Activated CD4-positive, alpha-beta T cell treated with anti-CD3 and anti-CD28 coated beads, Interleukin-2, amount 10 ng/mL, durations not matched to agents 7 days and 5 days (primary cell): ENCODE results near the gene EAF2. TPM values are rescaled to one million over a fixed set of nuclear protein-coding genes. Genes with fewer than 3 reads are reported as not detected.
A peak's percentile ranks its signal among the peaks of the same experiment; 100 is the strongest.
"Not testable (repeated sequence)": the region's sequence is repeated elsewhere in the genome, so short reads cannot be mapped to it uniquely, and the experiment has no call there.

Experiments used
- CTCF ChIA-PET: fragments of 350-600 bp; sonication (Branson Sonifier 250); formaldehyde crosslinking; loops from one replicate; lab custom pipeline; 2021; ENCODE audit warnings: antibody characterized with exemption; lab: Charles Lee
- POLR2A ChIA-PET: fragments of 350-600 bp; sonication (Branson Sonifier 250); formaldehyde crosslinking; loops from one replicate; lab custom pipeline; 2021; ENCODE audit warnings: antibody characterized with exemption; lab: Charles Lee
- DNase-seq: peaks from one replicate; pipeline ENCODE4 v3.0.0-alpha.2; 2020
- H3K27ac Mint-ChIP-seq: one replicate; pipeline ENCODE4 v1.8.0; 2021; ENCODE audit warnings: mild to moderate bottlenecking, moderate library complexity, mixed read lengths
- H3K27me3 Mint-ChIP-seq: one replicate; pipeline ENCODE4 v1.8.0; 2021; ENCODE audit warnings: mixed read lengths
- H3K36me3 Mint-ChIP-seq: one replicate; pipeline ENCODE4 v1.8.0; 2021; ENCODE audit warnings: low read depth, mixed read lengths
- H3K4me1 Mint-ChIP-seq: one replicate; pipeline ENCODE4 v1.8.0; 2021; ENCODE audit warnings: mixed read lengths
- H3K4me3 Mint-ChIP-seq: one replicate; pipeline ENCODE4 v1.8.0; 2021; ENCODE audit warnings: mild to moderate bottlenecking, moderate library complexity, mixed read lengths
- H3K9me3 Mint-ChIP-seq: one replicate; pipeline ENCODE4 v1.8.0; 2021; ENCODE audit warnings: mixed read lengths
- total RNA-seq, 2 experiments: library from RNA; stranded (reverse); gene quantifications; one replicate each; pipeline ENCODE4 v1.2.3, GENCODE V29; 2021

Gene EAF2
- total RNA-seq, 2 experiments from 2014 or later: 9.4 to 11.7 TPM

DNA sequence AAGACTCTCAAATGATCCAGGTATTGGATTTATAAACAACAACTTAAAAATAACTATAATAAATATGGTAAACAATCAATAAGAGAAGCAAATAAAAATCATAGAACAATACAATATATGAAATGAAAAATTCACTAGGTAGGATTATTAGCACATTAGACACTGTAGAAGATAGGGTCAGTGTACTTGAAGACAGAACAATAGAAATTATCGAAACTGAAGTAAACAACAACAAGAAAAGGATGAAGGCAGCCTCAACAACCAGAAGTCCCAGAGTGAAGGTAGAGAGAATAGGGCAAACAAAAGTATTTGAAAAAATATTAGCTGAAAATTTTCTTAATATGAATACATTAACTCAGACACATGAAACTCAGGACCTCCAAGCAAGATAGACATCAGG lies 12.0 kb upstream of the EAF2 start:
- ChIA-PET POLR2A (no interaction called here), CTCF (no interaction called here)
- H3K27me3 Mint-ChIP-seq: no peaks in the 10 kb centered on the region
- peaks cover 82% of the 10 kb centered on the region for H3K36me3 Mint-ChIP-seq
- H3K4me3 Mint-ChIP-seq: no peak overlapping the region
- no peak for DNase-seq
- peaks cover 14% of the 10 kb centered on the region for H3K9me3 Mint-ChIP-seq
- H3K4me1 Mint-ChIP-seq: peaks cover 8% of the 10 kb centered on the region
- H3K27ac Mint-ChIP-seq: no peak overlapping the region

DNA sequence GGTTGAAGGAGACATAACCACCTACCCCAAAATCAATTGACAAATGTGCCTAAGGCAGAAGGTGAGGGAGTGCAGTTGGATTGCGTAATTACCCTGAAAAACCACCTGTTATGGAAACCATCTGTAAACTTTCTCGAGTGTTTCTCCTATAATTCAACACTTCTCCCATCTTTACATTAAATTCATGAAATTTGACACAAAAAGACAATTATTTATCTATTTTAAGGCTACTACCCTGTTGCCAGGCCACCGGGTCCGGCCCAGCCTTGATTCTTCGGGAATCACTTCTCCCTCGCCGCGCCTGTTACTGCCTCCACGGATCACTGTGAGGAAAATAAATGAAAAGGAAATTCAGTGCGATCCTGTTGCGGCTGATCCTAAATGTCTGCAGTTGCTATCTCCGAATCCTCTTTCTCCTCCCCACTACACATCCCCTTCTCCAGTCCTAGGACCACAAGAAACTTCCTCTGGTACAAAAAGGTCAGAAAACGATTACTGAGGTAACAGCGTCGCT lies 795 bp upstream of the EAF2 start:
- peaks cover 29% of the 10 kb centered on the region for H3K36me3 Mint-ChIP-seq
- peak overlapping the region; percentile 81 for H3K4me3 Mint-ChIP-seq
- H3K4me1 Mint-ChIP-seq: peaks cover 44% of the 10 kb centered on the region
- DNase-seq: no peak
- no peaks in the 10 kb centered on the region for H3K27me3 Mint-ChIP-seq
- H3K9me3 Mint-ChIP-seq: no peaks in the 10 kb centered on the region
- peak overlapping the region; percentile 95 for H3K27ac Mint-ChIP-seq
- POLR2A ChIA-PET: no interaction called here
- CTCF ChIA-PET: interaction anchor here (0.6 kb wide), 1 partner anchor 54 kb away, joined by 3 read pairs; no protein-coding TSS in a partner anchor

DNA sequence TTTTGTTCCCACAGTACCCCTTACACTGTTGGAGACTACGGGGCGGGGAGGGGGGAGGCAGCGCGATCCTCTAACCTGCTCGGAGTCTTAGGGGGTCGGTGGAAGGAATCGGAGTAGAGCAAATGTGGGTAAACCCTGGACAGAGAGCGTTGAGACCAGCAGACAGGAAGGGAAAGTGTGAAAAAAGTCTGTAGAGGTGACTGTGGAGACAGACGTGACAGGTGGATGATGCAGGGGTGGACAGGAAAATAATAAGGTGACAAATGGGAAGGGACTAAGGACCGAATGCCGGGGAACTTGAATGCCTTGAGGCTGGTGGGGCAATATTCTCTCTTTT lies 424 bp downstream of the EAF2 start:
- no peaks in the 10 kb centered on the region for H3K9me3 Mint-ChIP-seq
- H3K4me3 Mint-ChIP-seq: peak overlapping the region; percentile 81
- POLR2A ChIA-PET: no interaction called here
- DNase-seq: no peak
- CTCF ChIA-PET: no interaction called here
- H3K27ac Mint-ChIP-seq: peak overlapping the region; percentile 95
- no peaks in the 10 kb centered on the region for H3K27me3 Mint-ChIP-seq
- H3K4me1 Mint-ChIP-seq: peaks cover 44% of the 10 kb centered on the region
- peaks cover 29% of the 10 kb centered on the region for H3K36me3 Mint-ChIP-seq

DNA sequence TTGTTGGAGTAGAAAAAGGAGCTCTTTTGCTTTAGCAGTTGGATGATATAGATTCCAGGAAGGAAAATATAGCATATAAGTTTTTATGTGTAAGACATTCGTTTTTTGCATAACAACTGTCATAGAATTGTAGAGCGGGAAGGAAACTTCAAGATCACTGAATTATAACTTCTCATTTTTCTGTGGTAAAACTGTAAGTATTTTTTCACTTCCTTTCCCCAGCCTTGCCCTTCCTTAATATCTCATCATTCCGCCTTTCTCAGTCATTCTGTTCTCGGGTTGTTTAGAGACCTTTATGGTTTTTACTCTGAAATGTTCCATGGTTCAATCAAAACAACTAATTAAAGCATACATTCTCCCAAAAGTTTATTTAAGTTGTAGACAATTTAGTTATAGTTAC lies 1.1 kb downstream of the EAF2 start:
- peaks cover 40% of the 10 kb centered on the region for H3K4me1 Mint-ChIP-seq
- POLR2A ChIA-PET: no interaction called here

DNA sequence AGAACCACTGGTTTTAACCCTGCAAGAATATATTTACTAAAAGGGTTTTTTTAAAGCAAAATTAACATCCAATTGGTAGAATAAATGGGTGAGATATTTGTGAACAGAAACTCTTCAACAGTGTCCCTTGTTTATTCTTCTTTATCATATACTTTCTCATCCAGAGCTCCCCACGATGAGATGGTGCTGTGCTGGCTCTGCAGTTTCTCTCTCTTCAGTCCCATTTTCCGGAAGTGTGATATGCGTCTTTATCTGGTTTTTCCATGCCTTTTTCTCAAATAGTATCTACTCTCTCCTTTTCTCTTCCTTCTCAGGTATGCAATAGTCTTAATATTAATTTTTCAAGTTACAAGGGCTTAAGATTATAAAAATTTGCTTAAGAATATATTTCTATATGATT lies 1.5 kb downstream of the EAF2 start:
- POLR2A ChIA-PET: no interaction called here
- H3K4me3 Mint-ChIP-seq: peak overlapping the region; percentile 81
- no peaks in the 10 kb centered on the region for H3K9me3 Mint-ChIP-seq
- no peaks in the 10 kb centered on the region for H3K27me3 Mint-ChIP-seq
- H3K4me1 Mint-ChIP-seq: peaks cover 40% of the 10 kb centered on the region
- no peak for DNase-seq
- H3K36me3 Mint-ChIP-seq: peaks cover 24% of the 10 kb centered on the region
- CTCF ChIA-PET: no interaction called here
- peak overlapping the region; percentile 95 for H3K27ac Mint-ChIP-seq

More for the DNA sequence above, 1.1 kb downstream of the EAF2 start:
- Mint-ChIP-seq H3K27me3 (no peaks in the 10 kb centered on the region), H3K36me3 (peaks cover 27% of the 10 kb centered on the region), H3K9me3 (no peaks in the 10 kb centered on the region), H3K27ac (peak overlapping the region; percentile 95), H3K4me3 (peak overlapping the region; percentile 81)
- CTCF ChIA-PET: no interaction called here
- no peak for DNase-seq

DNA sequence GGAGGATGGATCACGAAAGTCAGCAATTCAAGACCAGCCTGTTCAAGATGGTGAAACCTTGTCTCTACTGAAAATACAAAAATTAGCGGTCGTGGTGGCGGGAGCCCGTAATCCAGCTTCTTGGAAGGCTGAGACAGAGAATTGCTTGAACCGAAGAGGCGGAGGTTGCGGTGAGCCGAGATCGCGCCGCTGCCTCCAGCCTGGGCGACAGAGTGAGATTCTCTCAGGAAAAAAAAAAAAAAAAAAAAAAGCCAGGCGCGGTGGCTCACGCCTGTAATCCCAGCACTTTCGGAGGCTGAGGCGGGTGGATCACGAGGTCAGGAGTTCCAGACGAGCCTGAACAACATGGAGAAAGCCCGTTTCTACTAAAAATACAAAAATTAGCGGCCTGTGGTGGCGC lies 5.0 kb downstream of the EAF2 start:
- Mint-ChIP-seq H3K36me3 (peaks cover 5% of the 10 kb centered on the region), H3K4me1 (peaks cover 16% of the 10 kb centered on the region), H3K9me3 (no peaks in the 10 kb centered on the region), H3K27ac (no peak overlapping the region), H3K4me3 (no peak overlapping the region), H3K27me3 (no peaks in the 10 kb centered on the region)
- CTCF ChIA-PET: no interaction called here
- POLR2A ChIA-PET: no interaction called here
- no peak for DNase-seq

DNA sequence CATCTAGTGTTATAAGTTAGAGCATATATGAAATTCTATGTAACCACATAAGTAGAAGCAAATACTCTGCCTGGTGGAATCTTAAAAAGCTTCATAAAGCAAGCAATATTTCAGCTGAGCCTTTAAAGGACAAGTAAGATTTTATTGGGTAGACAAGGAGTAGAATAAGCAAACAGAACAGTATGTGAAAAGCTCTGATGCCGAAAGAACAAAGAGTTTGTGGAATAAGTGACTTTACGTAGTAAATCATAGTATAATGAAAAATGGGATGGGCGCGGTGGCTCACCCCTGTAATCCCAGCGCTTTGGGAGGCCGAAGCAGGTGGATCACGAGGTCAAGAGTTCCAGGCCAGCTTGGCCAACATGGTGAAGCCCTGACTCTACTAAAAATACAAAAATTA lies 9.9 kb downstream of the EAF2 start:
- no peak overlapping the region for H3K4me3 Mint-ChIP-seq
- no peak overlapping the region for H3K27ac Mint-ChIP-seq
- CTCF ChIA-PET: no interaction called here
- no peak for DNase-seq
- POLR2A ChIA-PET: no interaction called here
- H3K36me3 Mint-ChIP-seq: peaks cover 12% of the 10 kb centered on the region
- H3K9me3 Mint-ChIP-seq: no peaks in the 10 kb centered on the region
- no peaks in the 10 kb centered on the region for H3K4me1 Mint-ChIP-seq
- no peaks in the 10 kb centered on the region for H3K27me3 Mint-ChIP-seq

DNA sequence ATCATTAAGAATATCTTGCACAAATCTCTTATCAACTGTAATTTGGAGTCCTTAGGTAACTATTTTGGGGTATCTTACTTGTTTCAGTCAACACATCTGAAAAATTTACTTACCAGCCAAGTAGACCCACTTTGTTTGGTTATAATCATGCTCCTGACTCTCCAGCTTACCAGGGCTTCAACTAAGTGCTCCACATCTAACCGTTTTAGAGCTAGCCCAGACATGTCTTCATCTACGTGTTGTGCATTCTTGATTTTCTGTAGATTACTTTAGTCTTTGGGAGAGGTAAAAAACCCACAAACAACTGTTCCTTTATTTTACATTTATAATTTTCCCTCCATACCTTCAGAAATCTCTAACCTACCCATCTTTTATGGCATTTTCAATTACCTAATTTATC lies 17.2 kb downstream of the EAF2 start:
- Mint-ChIP-seq H3K27me3 (no peaks in the 10 kb centered on the region), H3K27ac (no peak overlapping the region), H3K36me3 (peaks cover 6% of the 10 kb centered on the region), H3K9me3 (no peaks in the 10 kb centered on the region), H3K4me3 (no peak overlapping the region), H3K4me1 (no peaks in the 10 kb centered on the region)
- DNase-seq: no peak
- POLR2A ChIA-PET: no interaction called here
- CTCF ChIA-PET: interaction anchor here (1.0 kb wide), 1 partner anchor 12 kb away, joined by 4 read pairs; no protein-coding TSS in a partner anchor

DNA sequence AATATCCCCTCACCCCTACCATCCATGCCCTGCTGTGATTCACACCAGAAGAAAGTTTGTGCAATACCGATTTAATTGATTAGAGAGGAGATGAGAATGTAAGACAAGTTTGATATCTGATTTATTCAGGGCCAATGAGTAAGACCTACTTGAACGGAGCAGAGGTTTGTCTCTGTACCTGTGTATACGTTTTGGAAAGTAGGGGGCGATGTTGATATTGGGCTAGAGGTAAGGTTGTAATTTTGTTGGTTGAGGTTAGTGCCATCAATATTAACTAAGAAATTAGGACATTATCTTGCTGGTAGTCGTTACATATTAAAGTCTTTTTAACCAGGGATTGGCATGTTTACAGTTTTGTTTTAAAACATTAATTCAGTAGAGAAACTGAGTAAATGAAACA lies 20.5 kb downstream of the EAF2 start:
- H3K9me3 Mint-ChIP-seq: no peaks in the 10 kb centered on the region
- no peak overlapping the region for H3K4me3 Mint-ChIP-seq
- no peak overlapping the region for H3K27ac Mint-ChIP-seq
- H3K36me3 Mint-ChIP-seq: peaks cover 23% of the 10 kb centered on the region
- POLR2A ChIA-PET: no interaction called here
- no peak for DNase-seq
- no peaks in the 10 kb centered on the region for H3K27me3 Mint-ChIP-seq
- no peaks in the 10 kb centered on the region for H3K4me1 Mint-ChIP-seq
- CTCF ChIA-PET: no interaction called here

DNA sequence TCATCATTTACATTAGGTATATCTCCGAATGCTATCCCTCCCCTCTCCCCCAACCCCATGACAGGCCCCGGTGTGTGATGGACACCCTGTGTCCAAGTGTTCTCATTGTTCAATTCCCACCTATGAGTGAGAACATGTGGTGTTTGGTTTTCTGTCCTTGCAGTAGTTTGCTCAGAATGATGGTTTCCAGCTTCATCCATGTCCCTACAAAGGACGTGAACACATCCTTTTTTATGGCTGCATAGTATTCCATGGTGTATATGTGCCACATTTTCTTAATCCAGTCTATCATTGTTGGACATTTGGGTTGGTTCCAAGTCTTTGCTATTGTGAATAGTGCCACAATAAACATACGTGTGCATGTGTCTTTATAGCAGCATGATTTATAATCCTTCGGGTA lies 22.8 kb downstream of the EAF2 start:
- DNase-seq, H3K4me3 Mint-ChIP-seq, H3K9me3 Mint-ChIP-seq, H3K27me3 Mint-ChIP-seq, H3K4me1 Mint-ChIP-seq, H3K27ac Mint-ChIP-seq, POLR2A ChIA-PET: not testable (repeated sequence)
- H3K36me3 Mint-ChIP-seq: peaks cover 33% of the 10 kb centered on the region
- CTCF ChIA-PET: interaction anchor here (0.6 kb wide), 2 partner anchors 16 to 436 kb away, joined by 3 read pairs; no protein-coding TSS in a partner anchor

DNA sequence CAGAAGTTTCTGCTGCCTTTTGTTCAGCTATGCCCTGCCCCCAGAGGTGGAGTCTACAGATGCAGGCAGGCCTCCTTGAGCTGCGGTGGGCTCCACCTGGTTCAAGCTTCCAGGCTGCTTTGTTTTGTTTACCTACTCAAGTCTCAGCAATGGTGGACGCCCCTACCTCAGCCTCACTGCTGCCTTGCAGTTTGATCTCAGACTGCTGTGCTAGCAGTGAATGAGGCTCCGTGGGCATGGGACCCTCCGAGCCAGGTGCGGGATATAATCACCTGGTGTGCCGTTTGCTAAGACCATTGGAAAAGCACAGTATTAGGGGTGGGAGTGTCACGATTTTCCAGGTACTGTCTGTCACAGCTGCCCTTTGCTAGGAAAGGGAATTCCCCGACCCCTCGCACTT lies 28.2 kb downstream of the EAF2 start:
- CTCF ChIA-PET: interaction anchor here (1.0 to 1.2 kb wide), 2 partner anchors 8 to 10 kb away, joined by 3 read pairs; no protein-coding TSS in a partner anchor
- H3K4me1 Mint-ChIP-seq, DNase-seq, H3K4me3 Mint-ChIP-seq, POLR2A ChIA-PET, H3K9me3 Mint-ChIP-seq, H3K27me3 Mint-ChIP-seq, H3K27ac Mint-ChIP-seq: not testable (repeated sequence)
- H3K36me3 Mint-ChIP-seq: peaks cover 38% of the 10 kb centered on the region

DNA sequence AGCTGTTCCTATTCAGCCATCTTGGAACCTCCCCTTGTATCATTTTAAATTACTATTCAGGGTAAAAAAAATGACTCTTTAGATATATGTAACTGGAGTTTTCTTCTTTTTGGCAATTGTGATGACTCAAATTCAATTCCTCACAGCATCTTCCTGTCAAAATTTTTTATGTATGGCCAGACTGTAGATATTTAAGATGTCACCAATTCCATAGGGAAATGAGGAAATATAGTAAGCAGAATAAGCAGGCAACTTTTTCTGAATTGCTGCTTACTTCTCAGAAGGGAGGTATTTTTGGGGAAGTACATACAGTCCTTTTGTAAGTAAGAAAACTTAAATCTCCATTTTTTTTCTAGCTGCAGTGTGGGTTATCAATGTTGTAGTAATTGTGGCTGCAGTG lies 28.8 kb downstream of the EAF2 start:
- H3K4me3 Mint-ChIP-seq: no peak overlapping the region

DNA sequence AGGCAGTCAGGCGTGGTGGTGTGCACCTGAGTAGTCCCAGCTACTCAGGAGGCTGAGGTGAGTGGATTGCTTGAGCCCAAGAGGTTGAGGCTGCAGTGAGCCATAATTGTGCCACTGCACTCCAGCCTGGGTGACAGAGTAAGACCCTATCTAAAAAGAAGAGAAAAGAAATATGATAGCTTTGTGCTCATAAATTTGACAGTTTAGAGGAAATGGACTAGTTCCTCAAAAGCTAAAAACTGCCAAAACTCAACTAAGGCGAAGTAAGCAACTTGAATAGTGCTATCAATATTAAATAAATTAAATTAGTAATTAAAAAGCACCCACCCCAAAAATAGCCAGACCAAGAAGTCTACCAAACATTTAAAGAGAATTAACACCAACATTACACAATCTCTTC lies 34.7 kb downstream of the EAF2 start:
- Mint-ChIP-seq H3K4me3 (no peak overlapping the region), H3K27me3 (no peaks in the 10 kb centered on the region), H3K36me3 (peaks cover 19% of the 10 kb centered on the region), H3K9me3 (no peaks in the 10 kb centered on the region), H3K27ac (no peak overlapping the region), H3K4me1 (no peaks in the 10 kb centered on the region)
- no peak for DNase-seq
- POLR2A ChIA-PET: no interaction called here
- CTCF ChIA-PET: no interaction called here

More for the DNA sequence above, 28.8 kb downstream of the EAF2 start:
- ChIA-PET POLR2A (no interaction called here), CTCF (interaction anchor here (0.7 to 1.3 kb wide), 3 partner anchors 10 to 91 kb away, joined by 3 to 4 read pairs (median 3); no protein-coding TSS in a partner anchor)
- peaks cover 3% of the 10 kb centered on the region for H3K9me3 Mint-ChIP-seq
- H3K36me3 Mint-ChIP-seq: peaks cover 32% of the 10 kb centered on the region
- no peaks in the 10 kb centered on the region for H3K27me3 Mint-ChIP-seq
- DNase-seq: no peak
- no peaks in the 10 kb centered on the region for H3K4me1 Mint-ChIP-seq
- no peak overlapping the region for H3K27ac Mint-ChIP-seq

DNA sequence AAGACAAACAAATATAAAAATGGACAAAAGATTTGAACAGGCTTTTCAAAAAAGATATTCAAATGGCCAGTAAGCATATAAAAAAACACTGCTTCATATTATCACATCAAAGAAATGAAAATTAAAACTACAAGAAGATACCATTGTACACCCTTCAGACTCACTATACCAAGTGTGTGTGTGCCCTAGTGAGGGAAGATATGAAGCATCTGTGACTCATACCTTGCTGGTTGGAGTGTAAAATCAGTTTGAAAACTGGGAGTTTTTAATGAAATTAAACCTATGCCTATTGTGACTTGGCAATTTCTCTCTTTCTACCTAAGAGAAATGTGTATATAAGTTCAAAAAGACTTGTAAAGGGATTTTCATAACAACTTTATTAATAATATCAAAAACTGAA lies 35.7 kb downstream of the EAF2 start:
- DNase-seq: no peak
- Mint-ChIP-seq H3K36me3 (peaks cover 19% of the 10 kb centered on the region), H3K9me3 (no peaks in the 10 kb centered on the region), H3K27ac (no peak overlapping the region), H3K4me1 (no peaks in the 10 kb centered on the region), H3K27me3 (no peaks in the 10 kb centered on the region), H3K4me3 (no peak overlapping the region)
- ChIA-PET POLR2A (no interaction called here), CTCF (no interaction called here)
